GM18873 (cell line): ENCODE measurements around the gene MCF2L2.

Experiments used
- ATAC-seq: cut with Tn5 transposase; IDR thresholded peaks from one replicate; pipeline ENCODE4 v1.9.1; 2021; ENCODE audit warnings: mild to moderate bottlenecking, moderate library complexity, moderate number of reproducible peaks; ENCODE audit not compliant: unreplicated experiment, low FRiP score

MCF2L2 gene

GRCh38 chr3:183220828-183221227 lies 207.6 kb downstream of the MCF2L2 start:
- ATAC-seq, result no peak

- no peak for ATAC-seq
Observed at GRCh38 chr3:183218826-183219225, 209.6 kb downstream of the MCF2L2 start.

DNA sequence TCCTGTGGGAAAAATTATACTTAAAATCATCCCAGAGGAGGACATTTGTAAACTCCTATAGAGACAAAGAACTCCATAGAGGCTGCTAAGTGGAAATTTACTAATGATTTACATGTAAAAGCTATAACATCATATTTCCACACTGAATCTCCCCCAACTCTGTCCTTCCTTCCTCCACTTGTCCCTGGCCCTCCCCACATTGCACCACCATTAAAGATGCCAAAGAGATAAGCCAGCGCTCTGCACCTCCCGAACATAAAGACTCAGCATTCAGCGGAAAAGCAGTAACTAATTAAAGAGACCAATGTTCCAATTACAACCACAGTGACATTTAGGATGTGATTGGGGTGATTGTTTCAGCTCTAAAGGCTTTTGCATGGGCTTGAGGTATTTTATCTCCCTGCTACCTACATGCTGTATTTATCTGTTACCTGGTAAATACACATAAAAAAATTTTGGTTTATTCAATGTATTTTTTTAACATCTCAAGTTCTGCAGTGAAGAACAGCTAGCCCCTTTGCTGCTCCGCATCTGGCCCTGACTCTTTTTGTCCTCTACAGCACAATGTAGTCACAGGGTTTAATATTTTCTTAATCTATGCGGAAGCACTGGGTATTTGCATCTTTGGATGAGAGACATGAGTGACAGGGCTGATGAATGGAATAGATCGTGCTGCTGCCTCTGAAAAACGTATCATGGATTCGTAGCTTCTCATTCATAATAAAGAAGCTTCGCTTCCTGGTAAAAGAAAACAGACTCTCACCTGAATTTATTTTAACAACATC lies 210.7 kb downstream of the MCF2L2 start:
- ATAC-seq, result no peak

DNA sequence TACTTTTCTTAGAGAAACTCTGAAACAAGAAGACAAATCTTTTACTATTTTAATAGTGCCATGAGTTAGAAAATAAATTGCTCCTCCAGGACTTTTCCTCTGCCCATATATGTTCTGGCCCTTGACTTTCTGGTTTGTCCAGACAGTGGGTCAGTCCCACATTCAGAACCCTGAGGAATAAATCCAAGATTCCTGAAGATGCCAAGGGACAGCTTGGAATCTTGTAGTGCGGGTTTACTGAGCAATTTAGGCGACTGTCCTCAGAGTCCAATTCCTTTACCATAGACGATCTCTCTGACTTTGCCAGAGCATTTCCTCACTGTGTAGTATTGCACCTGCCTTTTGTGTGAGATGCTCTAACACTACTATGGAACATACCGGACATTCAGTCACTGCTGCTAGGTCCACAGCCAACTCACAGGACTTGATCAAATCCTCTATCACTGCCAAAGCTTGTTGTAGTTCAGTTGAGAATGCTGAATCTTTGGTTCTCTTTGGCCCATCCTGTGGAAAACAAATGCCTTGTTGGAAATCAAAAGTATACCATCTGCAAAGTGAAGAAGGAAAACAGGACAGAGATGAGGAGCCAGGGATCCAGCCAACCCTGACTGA lies 212.7 kb downstream of the MCF2L2 start:
- ATAC-seq, result no peak

GRCh38 chr3:183214277-183214612 lies 214.2 kb downstream of the MCF2L2 start:
- ATAC-seq, result no peak

GRCh38 chr3:183213415-183214276 lies 214.8 kb downstream of the MCF2L2 start:
- no peak for ATAC-seq

- no peak for ATAC-seq
Observed at GRCh38 chr3:183212565-183212964, 215.9 kb downstream of the MCF2L2 start.

- no peak for ATAC-seq
Observed at GRCh38 chr3:183212096-183212495, 216.3 kb downstream of the MCF2L2 start.

DNA sequence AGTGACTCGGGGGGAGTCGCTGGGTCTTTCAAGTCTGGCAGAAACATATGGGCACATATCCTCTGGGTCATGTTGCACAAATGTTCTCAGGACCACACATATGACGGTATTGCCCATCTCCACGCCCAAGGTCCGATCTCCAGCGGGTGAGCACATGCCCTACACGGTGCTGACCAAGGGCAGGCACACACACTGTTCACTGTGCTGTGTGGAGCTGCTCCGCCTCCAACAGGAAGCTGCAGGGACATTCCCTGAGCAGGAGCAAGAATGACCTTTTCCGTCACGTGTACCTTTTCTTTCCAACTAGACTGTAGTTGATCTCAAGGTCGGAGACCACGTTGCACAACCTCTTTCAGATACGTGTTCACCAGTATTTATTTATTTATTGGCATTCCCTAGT lies 217.1 kb downstream of the MCF2L2 start:
- ATAC-seq, result no peak

DNA sequence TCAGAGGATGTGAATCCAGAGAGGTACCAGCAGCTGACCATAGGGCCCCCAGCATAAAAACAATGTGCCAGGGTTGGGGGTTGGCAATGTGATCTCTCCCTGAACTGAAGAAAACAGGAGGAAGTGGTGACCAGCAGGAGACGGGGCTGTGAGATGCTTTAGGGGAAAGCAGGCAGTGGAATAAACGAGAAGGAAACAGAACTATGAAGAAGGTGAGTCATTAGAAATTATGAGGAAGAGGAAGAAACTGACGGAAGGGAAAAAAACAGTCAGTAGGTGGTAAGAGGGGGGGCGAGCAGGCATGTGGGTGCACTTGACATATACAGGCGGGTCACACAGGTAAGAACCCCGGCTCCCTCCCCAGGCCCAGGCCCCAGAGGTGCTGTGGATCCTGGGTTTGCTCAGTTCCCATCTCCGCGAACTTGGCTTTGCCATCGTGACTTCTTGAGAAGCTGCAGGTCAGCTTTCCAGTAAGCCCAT lies 217.5 kb downstream of the MCF2L2 start:
- ATAC-seq, result no peak

DNA sequence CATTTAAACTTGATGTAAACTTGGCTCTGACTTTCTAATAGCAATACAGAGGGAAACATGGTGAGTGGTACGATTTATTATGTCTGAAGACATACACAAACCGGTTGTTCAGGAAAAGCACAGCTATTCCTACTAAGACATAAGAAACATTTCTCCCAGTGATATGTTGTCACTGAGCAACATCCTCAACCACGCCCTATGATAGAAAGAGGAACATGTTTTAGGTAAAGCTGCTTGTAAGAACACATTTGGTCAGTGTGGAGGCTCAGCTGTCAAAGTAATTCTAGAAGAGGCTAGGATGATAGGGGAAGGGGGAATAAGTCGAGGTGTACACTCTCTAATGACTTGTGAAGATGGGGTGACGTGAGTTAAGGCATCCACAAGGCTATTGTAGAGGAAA lies 218.1 kb downstream of the MCF2L2 start:
- ATAC-seq, result no peak

DNA sequence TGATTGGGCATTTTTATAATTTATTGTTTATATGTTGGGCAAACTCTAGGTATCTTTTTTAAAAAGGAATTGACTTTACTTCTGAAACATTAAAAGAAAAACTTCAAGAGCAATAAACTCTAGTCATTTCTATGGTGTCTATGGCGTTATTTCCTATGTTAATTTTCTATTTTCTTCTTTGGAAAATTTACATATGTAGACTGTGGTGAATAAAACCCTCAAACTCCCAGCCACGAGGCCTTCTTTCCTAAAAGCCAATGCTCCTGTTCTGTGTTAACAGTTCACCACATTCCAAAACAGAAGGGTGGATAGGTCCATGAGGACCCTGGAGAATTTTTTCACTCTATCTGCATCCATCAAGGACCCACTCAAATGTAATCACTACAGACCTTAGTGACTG lies 219.6 kb downstream of the MCF2L2 start:
- ATAC-seq, result no peak

GRCh38 chr3:183208260-183208659 lies 220.2 kb downstream of the MCF2L2 start:
- no peak for ATAC-seq

- ATAC-seq, result no peak
Observed at GRCh38 chr3:183203670-183204069, 224.7 kb downstream of the MCF2L2 start.

- ATAC-seq, result no peak
Observed at GRCh38 chr3:183202004-183202722, 226.3 kb downstream of the MCF2L2 start.

GRCh38 chr3:183198939-183199338 lies 229.5 kb downstream of the MCF2L2 start:
- no peak for ATAC-seq

DNA sequence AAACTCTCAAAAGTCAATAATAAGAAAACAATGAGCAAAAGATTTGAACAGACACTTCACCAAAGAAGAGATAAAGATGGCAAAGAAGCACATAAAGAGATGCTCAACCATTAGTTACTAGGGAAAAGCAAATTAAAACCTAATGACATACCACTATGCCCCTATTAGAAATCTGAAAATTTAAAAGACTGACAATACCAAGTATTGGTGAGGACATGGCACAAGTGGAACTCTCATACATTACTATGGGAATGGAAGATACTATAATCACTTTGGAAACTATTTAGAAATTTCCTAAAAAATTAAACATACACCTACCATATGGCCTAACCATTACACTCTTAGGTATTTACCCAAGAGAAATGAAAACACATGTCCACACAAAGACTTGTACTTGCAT lies 230.7 kb downstream of the MCF2L2 start:
- no peak for ATAC-seq

DNA sequence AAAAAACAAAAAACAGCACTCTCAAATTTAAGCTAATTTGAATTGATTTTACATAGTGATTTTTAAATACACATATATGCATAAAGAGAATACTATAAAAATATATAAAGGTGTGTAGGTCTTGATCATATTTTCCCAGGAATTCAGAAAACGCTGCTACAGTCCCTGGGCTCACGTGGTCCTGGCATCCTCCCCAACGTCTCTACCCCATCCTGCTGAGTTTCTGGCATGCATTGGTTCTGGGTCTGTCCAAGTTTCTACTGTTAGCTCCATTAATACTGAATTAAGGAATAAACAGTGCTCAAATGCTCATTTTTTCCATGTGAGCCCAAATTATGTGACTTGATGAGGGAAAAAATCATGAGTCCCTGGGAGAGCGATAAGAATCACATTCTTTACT lies 233.2 kb downstream of the MCF2L2 start:
- ATAC-seq, result no peak

DNA sequence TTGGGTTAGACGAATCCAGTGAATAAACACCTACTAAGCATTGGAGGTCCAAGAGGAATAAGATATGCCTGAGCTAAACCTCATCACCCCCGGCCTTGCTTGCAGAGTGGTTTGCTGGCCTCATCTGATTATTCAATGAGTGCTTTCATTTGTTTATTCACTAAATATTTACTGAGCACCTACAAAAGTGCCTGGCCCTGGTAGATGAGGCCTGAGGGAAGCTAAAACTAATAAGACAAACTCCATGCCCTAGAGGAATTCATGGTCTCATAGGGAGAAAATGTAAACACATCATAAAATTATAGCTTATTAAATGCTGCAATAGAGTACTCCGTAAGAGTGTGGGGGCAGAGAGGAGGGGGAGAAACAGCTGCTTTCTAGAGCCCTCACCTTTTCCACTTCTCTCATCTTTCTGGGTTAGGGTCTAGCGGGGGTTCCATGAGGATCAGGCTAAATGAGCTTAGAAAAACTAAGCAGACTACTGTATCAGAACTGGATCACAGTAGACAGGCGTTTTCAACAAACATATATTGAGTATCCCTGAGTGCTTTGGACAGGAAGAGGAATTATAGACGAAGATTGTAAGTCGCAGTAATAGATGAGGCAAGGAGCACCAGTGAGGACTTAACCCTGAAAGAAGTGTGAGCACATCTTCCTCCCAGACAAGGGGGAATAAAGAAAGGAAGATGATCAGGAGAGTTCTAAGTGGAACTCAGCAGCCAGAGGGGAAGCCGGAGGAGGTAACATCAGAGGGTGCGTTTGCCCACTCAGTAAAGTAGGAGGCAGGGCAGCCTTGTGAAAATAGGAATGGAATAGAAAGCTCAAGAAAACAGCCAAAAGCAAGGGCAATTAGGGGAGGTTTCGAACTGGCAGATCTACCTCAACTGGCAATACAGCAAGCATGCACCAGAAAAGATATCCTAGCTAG lies 234.4 kb downstream of the MCF2L2 start:
- ATAC-seq, result no peak
